ENCODE data around the gene EPB41. TPM values are rescaled to one million over a fixed set of nuclear protein-coding genes. Genes with fewer than 3 reads are reported as not detected.
A peak's percentile ranks its signal among the peaks of the same experiment; 100 is the strongest.
"Not testable (repeated sequence)": the region's sequence is repeated elsewhere in the genome, so short reads cannot be mapped to it uniquely, and the experiment has no call there.

EPB41 gene
- total RNA-seq, 2 donors from 2014 or later = 60.5 to 83.4 TPM

DNA sequence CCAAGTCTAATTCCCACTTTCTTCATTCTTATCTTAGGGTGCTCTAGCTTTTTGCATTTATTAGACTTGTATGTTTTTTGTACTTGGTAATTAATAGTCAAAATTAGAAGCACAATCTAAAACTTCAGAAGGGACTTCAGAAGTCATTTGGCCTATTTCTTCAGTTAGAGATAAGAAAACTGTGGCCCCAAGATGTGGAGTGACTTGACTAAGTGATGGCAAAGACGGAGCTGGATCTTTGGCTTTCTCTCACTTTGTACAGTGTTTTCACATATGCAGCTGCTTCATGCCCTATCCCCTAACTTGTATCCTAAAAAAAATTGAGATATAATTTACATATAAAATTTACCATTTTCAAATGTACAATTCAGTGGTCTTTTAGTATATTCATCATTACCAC, 21.7 kb downstream of the EPB41 start:
- H3K9me3 Mint-ChIP-seq = no peaks in the 10 kb centered on the region
- ATAC-seq (no peak), DNase-seq (ENCODE audit: low spot score in 2 of 2) (no peak)
- peak overlapping the region in 1 of 2 donors; percentile 63 for H3K27ac Mint-ChIP-seq
- H3K36me3 Mint-ChIP-seq = peaks cover 0 to 19% of the 10 kb centered on the region in 2 donors

GRCh38 chr1:28936528-28936927, 22.2 kb downstream of the EPB41 start:
- no peak for ATAC-seq
- Mint-ChIP-seq H3K9me3 (no peaks in the 10 kb centered on the region), H3K27ac (no peak overlapping the region), H3K36me3 (peaks cover 0 to 19% of the 10 kb centered on the region in 2 donors)
- no peak for DNase-seq (ENCODE audit: low spot score in 2 of 2)

- H3K36me3 Mint-ChIP-seq = peaks cover 0 to 19% of the 10 kb centered on the region in 2 donors
- H3K27ac Mint-ChIP-seq; ATAC-seq; H3K9me3 Mint-ChIP-seq; DNase-seq (ENCODE audit: low spot score in 2 of 2): not testable (repeated sequence)
Observed at GRCh38 chr1:28943581-28943980, 29.2 kb downstream of the EPB41 start.

DNA sequence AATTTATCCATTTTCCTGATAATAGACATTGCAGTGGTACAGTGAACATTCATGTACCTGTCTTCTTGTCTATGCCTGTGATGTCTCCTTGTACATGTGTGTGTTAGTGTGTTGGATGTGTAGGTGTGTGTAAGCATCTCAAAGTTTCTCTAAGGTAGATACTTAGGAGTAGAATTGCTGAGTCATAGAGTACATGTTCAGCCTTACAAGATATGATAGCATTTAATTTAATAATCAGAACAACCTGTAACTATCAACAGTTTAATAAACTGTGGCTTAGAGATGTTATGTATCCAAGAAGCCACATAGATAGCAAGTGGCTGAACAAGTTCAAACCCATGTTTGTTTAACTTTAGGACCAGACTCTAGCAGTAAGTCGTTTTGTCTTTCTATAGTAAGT, 35.6 kb downstream of the EPB41 start:
- no peak overlapping the region for H3K27ac Mint-ChIP-seq
- H3K9me3 Mint-ChIP-seq = no peaks in the 10 kb centered on the region
- ATAC-seq (no peak), DNase-seq (ENCODE audit: low spot score in 2 of 2) (no peak)
- H3K36me3 Mint-ChIP-seq = peaks cover 0 to 13% of the 10 kb centered on the region in 2 donors

DNA sequence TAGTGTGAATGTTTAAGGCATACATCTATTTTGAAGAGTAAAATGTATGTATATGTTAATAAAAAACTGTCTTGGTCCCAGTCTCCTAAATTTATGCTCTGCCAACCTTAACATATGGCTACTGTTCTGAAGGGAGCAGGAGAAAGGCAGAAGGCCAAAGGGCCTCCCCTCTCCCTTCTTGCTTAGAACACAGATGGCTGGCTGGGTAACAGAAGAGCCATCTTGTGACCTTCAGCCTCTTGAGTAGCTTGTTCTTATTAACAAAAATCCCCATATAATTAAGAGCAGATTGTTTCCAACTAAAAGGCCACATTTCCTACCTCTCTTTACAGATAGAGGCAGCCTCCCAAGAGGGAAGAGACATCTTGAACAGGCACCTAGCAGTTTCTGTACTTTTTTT, 36.1 kb downstream of the EPB41 start:
- no peak for DNase-seq (ENCODE audit: low spot score in 2 of 2)
- no peak for ATAC-seq
- H3K9me3 Mint-ChIP-seq = no peaks in the 10 kb centered on the region
- peaks cover 0 to 13% of the 10 kb centered on the region in 2 donors for H3K36me3 Mint-ChIP-seq
- no peak overlapping the region for H3K27ac Mint-ChIP-seq

- no peaks in the 10 kb centered on the region for H3K36me3 Mint-ChIP-seq
- no peak overlapping the region for H3K27ac Mint-ChIP-seq
- DNase-seq (ENCODE audit: low spot score in 2 of 2) (no peak), ATAC-seq (no peak)
- no peaks in the 10 kb centered on the region for H3K9me3 Mint-ChIP-seq
Observed at GRCh38 chr1:28954126-28954726, 39.9 kb downstream of the EPB41 start.

- no peak for DNase-seq (ENCODE audit: low spot score in 2 of 2)
- peak; percentile 73 to 95 for ATAC-seq
- H3K27ac Mint-ChIP-seq = peak overlapping the region in 1 of 2 donors; percentile 77
- H3K9me3 Mint-ChIP-seq = no peaks in the 10 kb centered on the region
- H3K36me3 Mint-ChIP-seq = no peaks in the 10 kb centered on the region
Observed at GRCh38 chr1:28956038-28956464, 41.7 kb downstream of the EPB41 start.

GRCh38 chr1:28962114-28962831, 47.9 kb downstream of the EPB41 start:
- not testable (repeated sequence) for H3K9me3 Mint-ChIP-seq, H3K36me3 Mint-ChIP-seq
- peak; percentile 93 for ATAC-seq
- peak in 1 of 2 donors; percentile 59 for DNase-seq (ENCODE audit: low spot score in 2 of 2)
- H3K27ac Mint-ChIP-seq = peak overlapping the region; percentile 16 to 63

DNA sequence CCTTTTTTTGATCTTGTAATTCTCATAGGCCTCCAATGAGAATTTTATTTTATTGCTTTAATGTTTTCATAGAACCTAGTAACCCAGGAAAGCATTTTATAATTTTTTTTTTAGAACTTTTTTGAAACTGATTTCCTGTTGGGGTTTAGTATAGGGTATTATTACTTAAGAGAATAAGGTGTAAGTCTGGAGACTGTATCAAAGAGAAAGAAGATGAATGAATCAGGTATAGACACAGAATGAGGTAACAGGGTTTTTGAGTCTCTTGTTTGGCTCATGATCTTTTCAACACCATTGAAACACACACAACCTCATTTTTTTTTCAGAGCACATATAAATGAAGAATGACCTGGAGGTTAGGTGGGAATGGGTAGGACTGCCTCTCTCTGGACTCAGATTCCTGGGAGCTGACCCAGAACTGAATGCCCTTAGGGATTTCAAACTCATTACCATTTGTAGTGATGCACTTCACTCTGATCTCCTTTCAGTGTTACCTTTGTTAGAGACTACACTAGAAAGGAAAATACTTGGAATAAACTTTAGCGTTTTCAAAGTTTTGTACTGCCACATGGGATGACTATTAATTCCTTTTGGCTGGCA, 51.0 kb downstream of the EPB41 start:
- H3K27ac Mint-ChIP-seq = no peak overlapping the region
- ATAC-seq (peak in 1 of 2 donors; percentile 42), DNase-seq (ENCODE audit: low spot score in 2 of 2) (no peak)
- H3K9me3 Mint-ChIP-seq = no peaks in the 10 kb centered on the region
- H3K36me3 Mint-ChIP-seq = peaks cover 0 to 8% of the 10 kb centered on the region in 2 donors

- no peak for ATAC-seq
- no peak overlapping the region for H3K27ac Mint-ChIP-seq
- peaks cover 0 to 8% of the 10 kb centered on the region in 2 donors for H3K36me3 Mint-ChIP-seq
- H3K9me3 Mint-ChIP-seq = no peaks in the 10 kb centered on the region
- DNase-seq (ENCODE audit: low spot score in 2 of 2) = no peak
Observed at GRCh38 chr1:28966617-28967016, 52.2 kb downstream of the EPB41 start.

DNA sequence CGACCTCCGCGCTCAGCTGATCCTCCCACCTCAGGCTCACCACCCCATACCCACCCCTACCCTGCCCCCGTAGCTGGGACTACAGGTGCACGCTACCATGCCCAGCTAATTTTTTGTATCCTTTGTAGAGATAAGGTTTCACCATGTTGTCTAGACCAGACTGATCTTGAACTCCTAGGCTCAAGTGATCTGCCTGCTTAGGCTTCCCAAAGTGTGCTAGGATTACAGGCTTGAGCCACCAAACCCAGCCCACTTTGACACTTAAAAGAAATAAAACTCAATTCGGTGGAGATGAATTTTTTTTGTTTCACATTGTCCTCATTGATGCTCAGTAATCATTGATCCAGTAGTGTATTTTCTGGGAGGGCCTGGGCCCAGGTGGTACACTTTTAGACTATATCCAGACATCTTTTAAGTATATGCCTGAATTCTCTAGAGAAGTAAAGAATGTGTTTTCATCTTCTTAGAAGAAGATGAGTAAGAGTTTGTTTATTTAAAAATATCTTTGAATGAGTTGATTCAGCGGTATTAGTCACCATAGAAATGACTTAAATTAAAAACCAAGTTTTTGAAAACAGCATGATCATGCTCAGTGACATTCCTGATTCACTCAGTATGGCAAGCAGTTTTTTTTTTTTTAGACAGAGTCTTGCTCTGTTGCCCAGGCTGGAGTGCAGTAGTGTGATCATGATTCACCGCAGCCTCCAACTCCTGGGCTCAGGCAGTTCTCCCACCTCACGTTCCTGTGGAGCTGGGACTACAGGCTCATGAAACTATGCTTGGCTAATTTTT, 57.8 kb downstream of the EPB41 start:
- Mint-ChIP-seq H3K9me3 (no peaks in the 10 kb centered on the region), H3K36me3 (peaks cover 0 to 22% of the 10 kb centered on the region in 2 donors), H3K27ac (peak overlapping the region; percentile 70 to 95)
- DNase-seq (ENCODE audit: low spot score in 2 of 2) = no peak
- ATAC-seq = peak; percentile 89 to 93

DNA sequence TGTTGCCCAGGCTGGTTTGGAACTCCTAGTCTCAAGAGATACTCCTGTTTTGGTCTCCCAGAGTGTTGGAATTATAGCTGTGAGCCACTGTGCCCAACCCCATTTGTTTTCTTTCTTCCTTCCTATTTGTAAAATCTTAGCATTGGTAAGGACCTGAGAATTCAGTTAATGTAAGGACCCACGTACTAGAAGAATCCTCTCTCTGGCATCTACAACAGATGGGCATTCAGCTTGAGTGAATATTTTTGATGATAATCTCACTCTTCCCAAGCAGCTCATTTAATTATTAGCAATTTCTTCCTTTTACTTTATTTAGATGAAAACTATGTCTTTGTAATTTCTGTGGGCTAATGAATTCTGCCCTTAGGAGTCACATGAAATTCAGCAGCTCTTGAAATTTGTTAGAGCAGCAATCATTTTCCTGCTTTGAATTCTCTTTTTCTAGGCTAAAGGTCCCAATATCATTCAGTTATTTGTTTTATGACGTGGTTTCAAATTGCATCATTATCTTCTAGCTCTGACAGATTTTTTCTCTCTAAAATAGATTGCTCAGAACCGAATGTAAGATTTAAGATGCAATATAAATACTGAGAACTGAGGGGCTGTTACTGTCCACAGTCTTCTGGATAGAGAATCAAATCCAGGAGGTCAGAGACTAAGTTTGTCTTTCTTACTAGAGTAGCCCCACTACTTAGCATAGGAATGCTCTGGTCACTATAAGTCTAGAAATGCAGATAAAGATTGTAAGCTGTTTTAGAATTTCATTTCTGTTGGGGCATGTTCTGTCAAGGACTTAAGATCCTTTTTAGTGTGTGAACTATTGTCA, 59.4 kb downstream of the EPB41 start:
- Mint-ChIP-seq H3K27ac (peak overlapping the region in 1 of 2 donors; percentile 14), H3K36me3 (peaks cover 0 to 22% of the 10 kb centered on the region in 2 donors), H3K9me3 (no peaks in the 10 kb centered on the region)
- ATAC-seq (no peak), DNase-seq (ENCODE audit: low spot score in 2 of 2) (no peak)

DNA sequence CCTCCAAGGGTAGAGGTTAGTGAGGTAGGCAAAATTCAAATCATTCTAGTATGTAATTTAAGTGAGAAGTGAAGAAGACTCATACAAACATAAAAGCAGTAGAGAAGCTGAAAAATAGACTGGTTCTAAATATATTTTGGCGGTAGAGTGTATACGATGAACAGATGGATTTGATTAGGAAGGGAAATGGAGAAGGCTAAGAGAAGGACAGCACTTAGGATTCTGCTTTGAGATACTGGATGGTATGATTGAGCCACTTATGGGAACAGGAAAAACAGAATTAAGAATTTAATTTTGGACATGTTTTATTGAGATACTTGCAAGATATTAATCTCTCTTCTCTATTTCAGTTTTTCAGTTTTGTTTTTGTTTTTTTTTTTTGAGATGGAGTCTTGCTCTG, 60.1 kb downstream of the EPB41 start:
- DNase-seq (ENCODE audit: low spot score in 2 of 2) (no peak), ATAC-seq (no peak)
- Mint-ChIP-seq H3K27ac (peak overlapping the region in 1 of 2 donors; percentile 14), H3K9me3 (no peaks in the 10 kb centered on the region), H3K36me3 (peaks cover 0 to 22% of the 10 kb centered on the region in 2 donors)

DNA sequence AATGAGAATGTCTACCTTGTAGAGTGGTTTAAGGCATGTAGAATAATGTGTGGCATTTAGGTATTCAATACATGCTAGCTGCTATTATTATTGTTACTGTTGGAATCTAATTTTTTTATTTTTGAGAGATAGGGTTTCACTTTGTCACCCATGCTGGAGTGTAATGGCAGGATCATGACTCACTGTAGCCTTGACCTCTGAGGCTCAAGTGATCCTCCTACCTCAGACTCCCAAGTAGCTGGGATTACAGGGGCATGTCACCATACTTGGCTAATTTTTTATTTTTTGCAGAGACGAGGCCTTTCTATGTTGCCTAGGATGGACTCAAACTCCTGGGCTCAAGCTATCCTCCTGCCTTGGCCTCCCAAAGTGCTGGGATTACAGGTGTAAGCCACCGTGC, 61.9 kb downstream of the EPB41 start:
- ATAC-seq (no peak), DNase-seq (ENCODE audit: low spot score in 2 of 2) (no peak)
- no peak overlapping the region for H3K27ac Mint-ChIP-seq
- no peaks in the 10 kb centered on the region for H3K9me3 Mint-ChIP-seq
- peaks cover 0 to 22% of the 10 kb centered on the region in 2 donors for H3K36me3 Mint-ChIP-seq

DNA sequence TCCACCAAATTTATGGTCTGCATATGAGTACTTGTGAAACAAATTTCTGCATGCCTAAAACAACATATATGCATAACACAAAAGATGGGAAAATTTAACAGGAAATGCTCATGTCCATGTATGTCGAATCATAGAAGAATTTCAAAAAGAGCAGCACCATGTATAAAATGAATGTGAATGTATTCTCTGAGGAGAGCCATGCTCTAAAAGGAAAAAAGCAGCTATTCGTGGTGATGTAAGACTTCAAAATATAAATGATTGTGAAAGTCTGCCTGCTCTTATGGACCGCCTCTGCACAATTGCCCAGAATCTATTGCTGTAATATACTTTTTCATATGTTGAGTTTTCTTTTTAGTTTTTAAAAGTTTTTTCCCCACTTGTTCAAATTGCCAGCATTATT, 66.8 kb downstream of the EPB41 start:
- Mint-ChIP-seq H3K27ac (no peak overlapping the region), H3K9me3 (peaks cover 0 to 4% of the 10 kb centered on the region in 2 donors), H3K36me3 (peaks cover 0 to 14% of the 10 kb centered on the region in 2 donors)
- no peak for DNase-seq (ENCODE audit: low spot score in 2 of 2)
- ATAC-seq = no peak

GRCh38 chr1:28982198-28982597, 67.8 kb downstream of the EPB41 start:
- ATAC-seq = no peak
- peaks cover 0 to 14% of the 10 kb centered on the region in 2 donors for H3K36me3 Mint-ChIP-seq
- DNase-seq (ENCODE audit: low spot score in 2 of 2) = no peak
- H3K9me3 Mint-ChIP-seq = peaks cover 0 to 4% of the 10 kb centered on the region in 2 donors
- no peak overlapping the region for H3K27ac Mint-ChIP-seq
